ENCODE data around the gene LRRFIP2.

- TF ChIP-seq, protein P1, sequence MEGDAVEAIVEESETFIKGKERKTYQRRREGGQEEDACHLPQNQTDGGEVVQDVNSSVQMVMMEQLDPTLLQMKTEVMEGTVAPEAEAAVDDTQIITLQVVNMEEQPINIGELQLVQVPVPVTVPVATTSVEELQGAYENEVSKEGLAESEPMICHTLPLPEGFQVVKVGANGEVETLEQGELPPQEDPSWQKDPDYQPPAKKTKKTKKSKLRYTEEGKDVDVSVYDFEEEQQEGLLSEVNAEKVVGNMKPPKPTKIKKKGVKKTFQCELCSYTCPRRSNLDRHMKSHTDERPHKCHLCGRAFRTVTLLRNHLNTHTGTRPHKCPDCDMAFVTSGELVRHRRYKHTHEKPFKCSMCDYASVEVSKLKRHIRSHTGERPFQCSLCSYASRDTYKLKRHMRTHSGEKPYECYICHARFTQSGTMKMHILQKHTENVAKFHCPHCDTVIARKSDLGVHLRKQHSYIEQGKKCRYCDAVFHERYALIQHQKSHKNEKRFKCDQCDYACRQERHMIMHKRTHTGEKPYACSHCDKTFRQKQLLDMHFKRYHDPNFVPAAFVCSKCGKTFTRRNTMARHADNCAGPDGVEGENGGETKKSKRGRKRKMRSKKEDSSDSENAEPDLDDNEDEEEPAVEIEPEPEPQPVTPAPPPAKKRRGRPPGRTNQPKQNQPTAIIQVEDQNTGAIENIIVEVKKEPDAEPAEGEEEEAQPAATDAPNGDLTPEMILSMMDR (IDR thresholded peaks at IDR 0.05) = no peak
- TF ChIP-seq ZFX (IDR thresholded peaks at IDR 0.05; ENCODE audit: borderline replicate concordance) = no peak
Measured at GRCh38 chr3:37218206-37218605, 43.8 kb upstream of the LRRFIP2 start.

Data from 22Rv1 (cell line).